ENCODE results near the gene CAPN12.

- TF ChIP-seq CTCF (IDR thresholded peaks at IDR 0.05) (no peak), POLR2A (IDR thresholded peaks at IDR 0.05) (no peak)
Observed at GRCh38 chr19:38784224-38784623, 40.0 kb upstream of the CAPN12 start.
